Gastrocnemius medialis (tissue), 4 donors: ENCODE measurements around the gene PAQR6.

Source experiments
- CTCF ChIP-seq, 5 experiments: fragments of 450-650 bp in 3 of 5; fragments of 200-600 bp in 2 of 5; sonication (generic) in 2 of 5; IDR thresholded peaks in 4 of 5; conservative IDR thresholded peaks in 1 of 5; 1 replicate in 4 of 5; 2 replicates in 1 of 5; pipeline ENCODE4 v1.5.1; 2016 to 2019; ENCODE audit warnings: antibody characterized with exemption in 5 of 5, mild to moderate bottlenecking in 3 of 5, moderate library complexity in 3 of 5
- POLR2A ChIP-seq, 2 donors: fragments of 450-650 bp; IDR thresholded peaks; one replicate each; pipeline ENCODE4 v1.6.1; 2017; ENCODE audit warnings: antibody characterized with exemption in 2 of 2, mild to moderate bottlenecking in 2 of 2, moderate library complexity in 2 of 2

DNA sequence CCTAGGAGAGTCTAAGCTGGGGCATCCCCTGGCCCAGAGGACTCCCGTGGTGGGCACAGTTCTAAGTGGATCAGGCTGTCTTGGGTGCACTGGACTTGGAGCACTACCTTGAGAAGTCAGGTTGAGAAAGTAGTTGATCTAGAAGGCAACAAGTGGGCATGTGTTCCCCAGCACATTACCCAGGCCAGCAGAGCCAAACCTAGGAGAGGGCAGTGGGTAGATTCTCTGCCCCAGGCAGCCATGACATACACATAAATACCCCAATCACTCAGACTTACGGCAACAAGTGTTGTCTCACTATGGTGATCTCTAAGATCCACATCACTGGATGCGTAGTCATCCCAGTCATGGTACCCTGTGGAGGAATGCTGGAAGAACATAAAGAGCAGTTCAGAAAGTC, 36.6 kb downstream of the PAQR6 start:
- no peak for TF ChIP-seq CTCF (IDR thresholded peaks at IDR 0.05 in 4 of 5, conservative IDR thresholded peaks at IDR 0.05 in 1 of 5)
- TF ChIP-seq POLR2A (IDR thresholded peaks at IDR 0.05), result no peak
